Measurements from ENCODE around the gene DRD1.

DRD1 gene

GRCh38 chr5:175444060-175444904 lies at the start of gene DRD1:
Gene DRD1, minus strand, starts transcription at chr5:175444182. Its CDS starts 1,083 bp downstream, at chr5:175443099.
- no peak for DNase-seq (ENCODE audit: low spot score)

- no peak for DNase-seq (ENCODE audit: low spot score)
Measured at GRCh38 chr5:175493726-175494125, 49.7 kb upstream of the DRD1 start.

- no peak for DNase-seq (ENCODE audit: low spot score)
Measured at GRCh38 chr5:175493260-175493659, 49.3 kb upstream of the DRD1 start.

GRCh38 chr5:175491223-175491622 lies 47.2 kb upstream of the DRD1 start:
- no peak for DNase-seq (ENCODE audit: low spot score)

GRCh38 chr5:175489693-175490443 lies 45.9 kb upstream of the DRD1 start:
- DNase-seq (ENCODE audit: low spot score) = no peak

- no peak for DNase-seq (ENCODE audit: low spot score)
Measured at GRCh38 chr5:175487514-175488222, 43.7 kb upstream of the DRD1 start.

- DNase-seq (ENCODE audit: low spot score) = no peak
Measured at GRCh38 chr5:175485631-175486030, 41.6 kb upstream of the DRD1 start.

- no peak for DNase-seq (ENCODE audit: low spot score)
Measured at GRCh38 chr5:175484829-175485228, 40.8 kb upstream of the DRD1 start.

GRCh38 chr5:175484322-175484721 lies 40.3 kb upstream of the DRD1 start:
- DNase-seq (ENCODE audit: low spot score) = no peak

GRCh38 chr5:175483337-175483736 lies 39.4 kb upstream of the DRD1 start:
- DNase-seq (ENCODE audit: low spot score) = no peak

GRCh38 chr5:175479125-175479881 lies 35.3 kb upstream of the DRD1 start:
- DNase-seq (ENCODE audit: low spot score) = peak; percentile 39

GRCh38 chr5:175478384-175479124 lies 34.6 kb upstream of the DRD1 start, which contains the start of gene SFXN1:
Gene SFXN1, plus strand, starts transcription at chr5:175478560. Its CDS starts 13,544 bp downstream, at chr5:175492104.
- DNase-seq (ENCODE audit: low spot score) = peak; percentile 95

- DNase-seq (ENCODE audit: low spot score) = no peak
Measured at GRCh38 chr5:175478008-175478383, 34.0 kb upstream of the DRD1 start.

GRCh38 chr5:175477440-175477839 lies 33.5 kb upstream of the DRD1 start:
- no peak for DNase-seq (ENCODE audit: low spot score)

GRCh38 chr5:175475248-175475647 lies 31.3 kb upstream of the DRD1 start:
- DNase-seq (ENCODE audit: low spot score) = no peak

GRCh38 chr5:175472378-175472777 lies 28.4 kb upstream of the DRD1 start:
- DNase-seq (ENCODE audit: low spot score) = no peak

GRCh38 chr5:175471628-175472027 lies 27.6 kb upstream of the DRD1 start:
- DNase-seq (ENCODE audit: low spot score) = no peak

GRCh38 chr5:175471196-175471595 lies 27.2 kb upstream of the DRD1 start:
- DNase-seq (ENCODE audit: low spot score) = no peak

- no peak for DNase-seq (ENCODE audit: low spot score)
Measured at GRCh38 chr5:175470781-175471180, 26.8 kb upstream of the DRD1 start.

GRCh38 chr5:175469916-175470315 lies 25.9 kb upstream of the DRD1 start:
- DNase-seq (ENCODE audit: low spot score) = no peak

GRCh38 chr5:175468892-175469291 lies 24.9 kb upstream of the DRD1 start:
- DNase-seq (ENCODE audit: low spot score) = no peak

All from HuH-7.5 (cell line).